HepG2 (cell line): ENCODE data around the gene GSK3A. TPM values are rescaled to one million over a fixed set of nuclear protein-coding genes. Genes with fewer than 3 reads are reported as not detected.
A peak's percentile ranks its signal among the peaks of the same experiment; 100 is the strongest.

Experiments used
- ATAC-seq: fragments of 200-7000 bp; cut with Tn5 transposase; 3 replicates; pipeline ENCODE4 v1.9.1; 2020; ENCODE audit warnings: mild to moderate bottlenecking, moderate library complexity
- BruUV-seq: library from RNA; stranded (reverse); fragments of 400-500 nt; replicated peaks from 2 replicates; lab custom pipeline; 2021; lab: Mats Ljungman, UMichigan
- CTCF ChIA-PET: fragments of 300-600 bp; formaldehyde crosslinking; extraction: SDS; loops from one replicate; lab custom pipeline; 2021; ENCODE audit warnings: low total read pairs, inconsistent platforms, low intra/inter-chr PET ratio; lab: Yijun Ruan, JAX
- POLR2A ChIA-PET: fragments of 350-600 bp; sonication (Branson Sonifier 250); formaldehyde crosslinking; loops from one replicate; lab custom pipeline; 2020; ENCODE audit warnings: antibody characterized with exemption, inconsistent platforms; lab: Yijun Ruan, JAX
- DNase-seq: peaks from one replicate; pipeline ENCODE4 v3.0.0-alpha.2; 2015; ENCODE audit warnings: low spot score
- FAIRE-seq: peaks from 3 replicates; lab custom pipeline; 2011; peaks lifted over from hg19 to GRCh38; lab: Jason Lieb, UNC
- H2AFZ ChIP-seq: one replicate; pipeline ENCODE4 v1.6.1; 2011; ENCODE audit warnings: low read length, inconsistent platforms
- H3K27ac ChIP-seq: fragments of 300-600 bp; 3 replicates; pipeline ENCODE4 v1.8.0; 2011; ENCODE audit warnings: mixed run types, mild to moderate bottlenecking, mixed read lengths, low read length, inconsistent platforms; ENCODE audit not compliant: insufficient read depth; ENCODE audit errors: extremely low read length
- H3K27me3 ChIP-seq, 2 experiments: fragments of 200-600 bp in 1 of 2; 2 replicates in 1 of 2; 3 replicates in 1 of 2; pipeline versions ENCODE4 v1.6.0 to v1.8.0; 2011; ENCODE audit warnings: low read length in 2 of 2, mild to moderate bottlenecking in 2 of 2, moderate library complexity in 2 of 2, inconsistent platforms in 1 of 2; ENCODE audit not compliant: insufficient read depth in 2 of 2, control insufficient read depth in 1 of 2
- H3K36me3 ChIP-seq, 2 experiments: fragments of 200-600 bp in 1 of 2; replicated peaks in 1 of 2; 2 replicates in 1 of 2; 3 replicates in 1 of 2; pipeline versions ENCODE4 v1.5.1 to v1.8.0; 2011; ENCODE audit warnings: low read length in 2 of 2, inconsistent platforms in 1 of 2; ENCODE audit not compliant: insufficient read depth in 2 of 2, control insufficient read depth in 1 of 2
- H3K4me1 ChIP-seq: 2 replicates; pipeline ENCODE4 v1.5.1; 2012; ENCODE audit warnings: low read length, inconsistent platforms; ENCODE audit not compliant: insufficient read depth
- H3K4me2 ChIP-seq: 2 replicates; pipeline ENCODE4 v1.6.0; 2011; ENCODE audit warnings: low read depth, low read length, inconsistent platforms
- H3K4me3 ChIP-seq, 3 experiments: fragments of 200-600 bp in 1 of 3; sonication (generic), shearing (Covaris generic) in 1 of 3; replicated peaks in 1 of 3; 2 replicates each; pipeline ENCODE4 v1.5.1; 2011 to 2016; ENCODE audit warnings: low read length in 3 of 3, inconsistent platforms in 2 of 3, low read depth in 2 of 3, mild to moderate bottlenecking in 2 of 3, control low read depth in 1 of 3, mixed read lengths in 1 of 3; ENCODE audit not compliant: insufficient read depth in 1 of 3
- H3K79me2 ChIP-seq: one replicate; pipeline ENCODE4 v1.6.1; 2011; ENCODE audit warnings: low read length, inconsistent platforms; ENCODE audit not compliant: insufficient read depth
- H3K9ac ChIP-seq: 2 replicates; pipeline ENCODE4 v1.6.0; 2011; ENCODE audit warnings: mild to moderate bottlenecking, low read depth, low read length, inconsistent platforms; ENCODE audit not compliant: insufficient read depth
- H3K9me3 ChIP-seq: 2 replicates; pipeline ENCODE4 v1.5.1; 2012; ENCODE audit warnings: mild to moderate bottlenecking, low read length
- H4K20me1 ChIP-seq: 2 replicates; pipeline ENCODE4 v1.6.0; 2011; ENCODE audit warnings: inconsistent platforms, mild to moderate bottlenecking, low read length, moderate library complexity; ENCODE audit not compliant: insufficient read depth
- CEBPZ ChIP-seq: IDR thresholded peaks from 2 replicates; pipeline ENCODE4 v1.6.1; 2012; ENCODE audit warnings: low read length, improper control_type of control experiment
- MAFF ChIP-seq: IDR thresholded peaks from 2 replicates; pipeline ENCODE4 v1.6.1; 2011; ENCODE audit warnings: low read depth, low read length, improper control_type of control experiment
- NFE2L1 ChIP-seq: sonication (generic); formaldehyde crosslinking; IDR thresholded peaks from 2 replicates; pipeline ENCODE4 v1.4.0; 2020; ENCODE audit warnings: missing genetic modification reagents, mild to moderate bottlenecking, borderline replicate concordance
- SP1 ChIP-seq, 2 experiments: fragments of 450-650 bp in 1 of 2; sonication (generic) in 1 of 2; formaldehyde crosslinking in 1 of 2; IDR thresholded peaks; 2 replicates each; pipeline versions ENCODE4 v1.4.0 to v1.6.1; 2016 to 2020; ENCODE audit warnings: missing genetic modification reagents in 1 of 2
- ZBED4 ChIP-seq: sonication (generic); formaldehyde crosslinking; IDR thresholded peaks from 2 replicates; pipeline ENCODE4 v1.4.0; 2020; ENCODE audit warnings: missing genetic modification reagents, borderline replicate concordance
- WGBS: methylation state at CpG from one replicate; pipeline ENCODE4 v1.1.6; 2017; ENCODE audit warnings: low lambda C conversion rate; 5-methylcytosine and 5-hydroxymethylcytosine counted together
- in situ Hi-C: cut with HindIII; loops from 2 replicates; pipeline ENCODE4 v1.10.0; 2017; ENCODE audit warnings: low pct_unique_long_range_greater_than_20kb; ENCODE audit not compliant: extremely low pct_ligation_motif_present
- intact Hi-C: fragments of 100-400 bp; cut with micrococcal nuclease; formaldehyde crosslinking; loops from one replicate; pipeline ENCODE4 v1.10.0; 2022; ENCODE audit not compliant: unreplicated experiment
- polyA plus RNA-seq, 8 experiments: library from polyadenylated mRNA; depleted of rRNA in 3 of 8; stranded (reverse) in 7 of 8; unstranded in 1 of 8; fragments of >200 nt; fragmentation: Illumina TruSeq in 4 of 8; extraction: Trizol in 4 of 8; gene quantifications; 2 replicates each; pipeline versions ENCODE4 v1.2.1 to v1.2.3, GENCODE V29; 2011 to 2016; ENCODE audit warnings: low read depth in 4 of 8, missing spikeins in 1 of 8, mixed read lengths in 1 of 8; ENCODE audit not compliant: insufficient read depth in 1 of 8
- total RNA-seq, 5 experiments: library from RNA; depleted of rRNA; stranded (reverse); fragments of >200 nt; fragmentation: Illumina TruSeq; extraction: Trizol; gene quantifications; 2 replicates each; pipeline ENCODE4 v1.2.3, GENCODE V29; 2016; ENCODE audit warnings: low read depth in 1 of 5

Gene GSK3A
- total and polyA plus RNA-seq, 2 of the 13 experiments (the other 11 are each of a cell fraction or from before 2014, with no cell fraction given) = 16.9 to 52.5 TPM

GRCh38 chr19:42214810-42215485 lies 27.5 kb downstream of the GSK3A start:
- no peak for ATAC-seq
- in situ Hi-C loops = no loop called here
- no peak for DNase-seq
- ChIA-PET CTCF (no interaction called here), POLR2A (no interaction called here)
- peaks cover 57% of the 10 kb centered on the region for H3K4me1 ChIP-seq
- H3K9ac ChIP-seq = peak overlapping the region; percentile 23; the same call in 1 of the 2 replicates
- peaks cover 18% of the 10 kb centered on the region for H4K20me1 ChIP-seq
- no TSS peak for BruUV-seq
- H3K79me2 ChIP-seq = peaks cover 51% of the 10 kb centered on the region
- H3K4me3 ChIP-seq = peak overlapping the region in 1 of 3 experiments; percentile 96; a peak in 1 of 6 replicates
- no peak overlapping the region for H3K27ac ChIP-seq
- H3K36me3 ChIP-seq = peaks cover 14 to 29% of the 10 kb centered on the region in 2 experiments
- peak overlapping the region; percentile 98 for H3K4me2 ChIP-seq
- H3K27me3 ChIP-seq = no peaks in the 10 kb centered on the region; a peak in 1 of 5 replicates
- FAIRE-seq = no peak
- no peaks in the 10 kb centered on the region for H3K9me3 ChIP-seq
- 81% methylated on average over 11 of the region's 11 CpGs for WGBS
- H2AFZ ChIP-seq = no peak overlapping the region
- intact Hi-C loops = no loop called here
- TF ChIP-seq ZBED4 (CRISPR knock-in tag) (no peak), SP1 (IDR thresholded peaks at IDR 0.05) (no peak), SP1 (CRISPR knock-in tag; IDR thresholded peaks at IDR 0.05) (no peak), MAFF (no peak), NFE2L1 (no peak), CEBPZ (no peak)
- TF ChIP-seq, all 625 proteins: peak for 0
